Measurements from ENCODE around the gene KIRREL3.
"Not testable (repeated sequence)": the region's sequence is repeated elsewhere in the genome, so short reads cannot be mapped to it uniquely, and the experiment has no call there.

The KIRREL3 gene

DNA sequence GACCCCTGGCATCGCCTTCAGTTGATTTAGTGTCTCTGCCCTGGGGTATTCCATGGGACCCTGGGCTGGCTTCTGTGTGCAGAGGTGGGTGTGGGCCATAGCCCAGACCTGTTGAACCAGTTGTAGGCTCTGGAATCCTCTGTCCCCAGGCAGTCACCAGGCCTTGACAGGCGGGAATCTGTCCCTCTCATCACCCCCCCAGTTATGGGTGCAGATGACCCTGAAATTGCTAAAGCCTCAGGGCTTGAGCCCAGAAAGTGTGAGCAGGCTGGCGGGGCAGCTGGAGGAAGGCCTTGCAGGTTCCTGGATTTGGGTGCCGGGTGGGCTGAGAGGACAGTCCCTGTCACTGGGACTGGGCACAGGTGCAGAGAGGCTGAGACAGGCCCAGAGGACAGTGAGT, 617.9 kb downstream of the KIRREL3 start:
- not testable (repeated sequence) for DNase-seq (ENCODE audit: low read depth in 1 of 2, low spot score in 1 of 2); H3K27me3 ChIP-seq (ENCODE audit: insufficient read depth, poor library complexity, severe bottlenecking); H3K27ac ChIP-seq (replicated peaks); H3K4me3 ChIP-seq (replicated peaks; ENCODE audit: insufficient read depth, low read length)

DNA sequence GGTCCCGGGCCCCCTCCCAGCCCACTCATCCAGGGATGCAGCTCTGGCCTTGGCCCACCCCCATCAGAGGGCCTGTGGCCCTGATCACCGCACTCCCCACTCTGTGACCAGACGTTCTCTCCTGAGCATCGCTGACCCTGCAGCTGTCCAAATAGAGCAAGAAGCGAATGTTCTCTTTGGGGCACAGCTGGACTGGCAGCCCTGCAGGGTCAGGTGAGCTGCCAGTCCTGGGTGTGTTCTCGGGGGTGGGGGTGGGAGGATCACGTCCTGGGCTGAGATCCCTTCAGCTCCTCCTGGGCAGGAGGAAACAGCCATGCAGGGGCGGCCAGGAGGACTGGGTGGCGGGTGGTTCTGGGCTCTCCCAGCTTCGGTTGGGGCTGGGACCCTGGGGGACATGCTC, 618.6 kb downstream of the KIRREL3 start:
- not testable (repeated sequence) for H3K27ac ChIP-seq (replicated peaks); H3K27me3 ChIP-seq (ENCODE audit: insufficient read depth, poor library complexity, severe bottlenecking); DNase-seq (ENCODE audit: low read depth in 1 of 2, low spot score in 1 of 2); H3K4me3 ChIP-seq (replicated peaks; ENCODE audit: insufficient read depth, low read length)

DNA sequence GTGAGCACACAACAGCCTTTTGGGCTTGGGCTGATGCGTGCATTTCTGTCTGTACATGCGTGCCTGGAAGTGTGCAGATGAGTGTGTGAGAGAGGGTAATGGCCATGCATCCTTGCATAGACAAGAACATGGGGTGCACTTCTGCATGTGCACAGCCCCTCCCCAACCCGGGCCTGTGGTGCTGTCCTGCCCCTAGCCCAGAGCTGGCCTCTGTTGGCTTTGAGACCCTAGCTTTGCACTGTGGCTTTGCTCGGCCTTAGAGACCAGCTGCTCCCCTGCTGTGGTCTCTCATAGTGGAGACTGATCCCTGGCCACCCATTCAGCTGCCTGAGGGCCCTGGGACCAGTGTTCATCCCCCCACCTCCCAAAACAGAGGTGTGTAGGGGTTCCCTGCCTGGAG, 619.7 kb downstream of the KIRREL3 start:
- Histone ChIP-seq H3K27ac (replicated peaks) (no peak overlapping the region), H3K4me3 (replicated peaks; ENCODE audit: insufficient read depth, low read length) (no peak overlapping the region), H3K27me3 (ENCODE audit: insufficient read depth, poor library complexity, severe bottlenecking) (no peaks in the 10 kb centered on the region)
- TF ChIP-seq GABPA (IDR thresholded peaks at IDR 0.05; ENCODE audit: low read depth) (no peak), SPI1 (IDR thresholded peaks at IDR 0.05; ENCODE audit: borderline replicate concordance, low read depth) (no peak), POLR2AphosphoS5 (IDR thresholded peaks at IDR 0.05; ENCODE audit: low read depth) (no peak)
- TF ChIP-seq, protein P1, sequence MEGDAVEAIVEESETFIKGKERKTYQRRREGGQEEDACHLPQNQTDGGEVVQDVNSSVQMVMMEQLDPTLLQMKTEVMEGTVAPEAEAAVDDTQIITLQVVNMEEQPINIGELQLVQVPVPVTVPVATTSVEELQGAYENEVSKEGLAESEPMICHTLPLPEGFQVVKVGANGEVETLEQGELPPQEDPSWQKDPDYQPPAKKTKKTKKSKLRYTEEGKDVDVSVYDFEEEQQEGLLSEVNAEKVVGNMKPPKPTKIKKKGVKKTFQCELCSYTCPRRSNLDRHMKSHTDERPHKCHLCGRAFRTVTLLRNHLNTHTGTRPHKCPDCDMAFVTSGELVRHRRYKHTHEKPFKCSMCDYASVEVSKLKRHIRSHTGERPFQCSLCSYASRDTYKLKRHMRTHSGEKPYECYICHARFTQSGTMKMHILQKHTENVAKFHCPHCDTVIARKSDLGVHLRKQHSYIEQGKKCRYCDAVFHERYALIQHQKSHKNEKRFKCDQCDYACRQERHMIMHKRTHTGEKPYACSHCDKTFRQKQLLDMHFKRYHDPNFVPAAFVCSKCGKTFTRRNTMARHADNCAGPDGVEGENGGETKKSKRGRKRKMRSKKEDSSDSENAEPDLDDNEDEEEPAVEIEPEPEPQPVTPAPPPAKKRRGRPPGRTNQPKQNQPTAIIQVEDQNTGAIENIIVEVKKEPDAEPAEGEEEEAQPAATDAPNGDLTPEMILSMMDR (IDR thresholded peaks at IDR 0.05; ENCODE audit: insufficient read depth, low read length) = no peak
- TF ChIP-seq, protein P2, sequence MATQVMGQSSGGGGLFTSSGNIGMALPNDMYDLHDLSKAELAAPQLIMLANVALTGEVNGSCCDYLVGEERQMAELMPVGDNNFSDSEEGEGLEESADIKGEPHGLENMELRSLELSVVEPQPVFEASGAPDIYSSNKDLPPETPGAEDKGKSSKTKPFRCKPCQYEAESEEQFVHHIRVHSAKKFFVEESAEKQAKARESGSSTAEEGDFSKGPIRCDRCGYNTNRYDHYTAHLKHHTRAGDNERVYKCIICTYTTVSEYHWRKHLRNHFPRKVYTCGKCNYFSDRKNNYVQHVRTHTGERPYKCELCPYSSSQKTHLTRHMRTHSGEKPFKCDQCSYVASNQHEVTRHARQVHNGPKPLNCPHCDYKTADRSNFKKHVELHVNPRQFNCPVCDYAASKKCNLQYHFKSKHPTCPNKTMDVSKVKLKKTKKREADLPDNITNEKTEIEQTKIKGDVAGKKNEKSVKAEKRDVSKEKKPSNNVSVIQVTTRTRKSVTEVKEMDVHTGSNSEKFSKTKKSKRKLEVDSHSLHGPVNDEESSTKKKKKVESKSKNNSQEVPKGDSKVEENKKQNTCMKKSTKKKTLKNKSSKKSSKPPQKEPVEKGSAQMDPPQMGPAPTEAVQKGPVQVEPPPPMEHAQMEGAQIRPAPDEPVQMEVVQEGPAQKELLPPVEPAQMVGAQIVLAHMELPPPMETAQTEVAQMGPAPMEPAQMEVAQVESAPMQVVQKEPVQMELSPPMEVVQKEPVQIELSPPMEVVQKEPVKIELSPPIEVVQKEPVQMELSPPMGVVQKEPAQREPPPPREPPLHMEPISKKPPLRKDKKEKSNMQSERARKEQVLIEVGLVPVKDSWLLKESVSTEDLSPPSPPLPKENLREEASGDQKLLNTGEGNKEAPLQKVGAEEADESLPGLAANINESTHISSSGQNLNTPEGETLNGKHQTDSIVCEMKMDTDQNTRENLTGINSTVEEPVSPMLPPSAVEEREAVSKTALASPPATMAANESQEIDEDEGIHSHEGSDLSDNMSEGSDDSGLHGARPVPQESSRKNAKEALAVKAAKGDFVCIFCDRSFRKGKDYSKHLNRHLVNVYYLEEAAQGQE (IDR thresholded peaks at IDR 0.05; ENCODE audit: insufficient replicate concordance, low read depth) = no peak
- no peak for DNase-seq (ENCODE audit: low read depth in 1 of 2, low spot score in 1 of 2)

DNA sequence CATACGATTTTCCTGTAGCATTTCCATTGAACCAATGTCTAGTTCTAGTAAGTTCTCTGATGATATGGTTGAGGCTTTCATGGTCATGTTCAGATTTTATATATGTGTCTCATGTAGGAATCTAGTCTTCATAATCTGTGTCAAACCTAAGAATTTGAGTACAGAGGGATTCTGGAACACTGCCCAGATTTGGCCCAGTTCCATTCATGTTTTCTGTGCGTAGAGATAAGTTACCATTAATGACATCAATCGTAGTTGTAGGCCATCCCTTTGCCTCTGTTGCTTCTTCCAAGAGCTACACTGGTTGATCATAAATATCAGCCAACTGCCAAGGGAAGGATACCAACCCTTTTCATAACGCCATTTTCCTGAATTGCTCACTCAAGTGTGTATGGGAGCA, 621.8 kb downstream of the KIRREL3 start:
- Histone ChIP-seq H3K27me3 (ENCODE audit: insufficient read depth, poor library complexity, severe bottlenecking) (no peaks in the 10 kb centered on the region), H3K27ac (replicated peaks) (no peak overlapping the region), H3K4me3 (replicated peaks; ENCODE audit: insufficient read depth, low read length) (no peak overlapping the region)
- no peak for DNase-seq (ENCODE audit: low read depth in 1 of 2, low spot score in 1 of 2)
- TF ChIP-seq SPI1 (IDR thresholded peaks at IDR 0.05; ENCODE audit: borderline replicate concordance, low read depth) (no peak), POLR2AphosphoS5 (IDR thresholded peaks at IDR 0.05; ENCODE audit: low read depth) (no peak), GABPA (IDR thresholded peaks at IDR 0.05; ENCODE audit: low read depth) (no peak)
- TF ChIP-seq, protein P2 (IDR thresholded peaks at IDR 0.05; ENCODE audit: insufficient replicate concordance, low read depth) = no peak
- TF ChIP-seq, protein P1 (IDR thresholded peaks at IDR 0.05; ENCODE audit: insufficient read depth, low read length) = no peak

DNA sequence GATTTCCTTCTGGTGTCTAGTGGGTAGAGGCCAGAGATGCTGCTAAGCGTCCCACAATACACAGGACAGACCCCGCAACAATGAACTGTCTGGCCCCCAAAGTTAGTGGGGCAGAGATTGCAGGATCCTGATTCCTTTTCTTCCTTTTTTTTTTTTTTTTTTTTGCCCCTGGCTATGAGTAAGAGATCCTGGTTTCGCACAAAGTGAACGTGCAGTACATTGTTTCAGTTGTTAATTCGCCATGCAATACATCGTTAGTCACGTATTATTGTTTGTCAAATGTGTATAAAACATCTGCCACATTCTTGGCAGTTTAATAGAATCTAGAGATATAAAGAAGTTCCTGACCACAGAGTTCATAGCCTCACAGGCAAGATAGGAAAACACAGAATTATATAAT, 624.8 kb downstream of the KIRREL3 start:
- no peak overlapping the region for H3K27ac ChIP-seq (replicated peaks)

More for the DNA sequence above, 624.8 kb downstream of the KIRREL3 start:
- TF ChIP-seq GABPA (IDR thresholded peaks at IDR 0.05; ENCODE audit: low read depth) (no peak), POLR2AphosphoS5 (IDR thresholded peaks at IDR 0.05; ENCODE audit: low read depth) (no peak), SPI1 (IDR thresholded peaks at IDR 0.05; ENCODE audit: borderline replicate concordance, low read depth) (no peak)
- TF ChIP-seq, protein P1 (IDR thresholded peaks at IDR 0.05; ENCODE audit: insufficient read depth, low read length) = no peak
- TF ChIP-seq, protein P2 (IDR thresholded peaks at IDR 0.05; ENCODE audit: insufficient replicate concordance, low read depth) = no peak
- H3K4me3 ChIP-seq (replicated peaks; ENCODE audit: insufficient read depth, low read length) = no peak overlapping the region
- no peak for DNase-seq (ENCODE audit: low read depth in 1 of 2, low spot score in 1 of 2)
- H3K27me3 ChIP-seq (ENCODE audit: insufficient read depth, poor library complexity, severe bottlenecking) = no peaks in the 10 kb centered on the region

All from HL-60 (cell line).